ENCODE data around the gene HSFX3. TPM values are rescaled to one million over a fixed set of nuclear protein-coding genes. Genes with fewer than 3 reads are reported as not detected.

The HSFX3 gene
- total and polyA plus RNA-seq, 12 donors = 0.12 to 0.31 (median 0.21) TPM; not detected in 9

DNA sequence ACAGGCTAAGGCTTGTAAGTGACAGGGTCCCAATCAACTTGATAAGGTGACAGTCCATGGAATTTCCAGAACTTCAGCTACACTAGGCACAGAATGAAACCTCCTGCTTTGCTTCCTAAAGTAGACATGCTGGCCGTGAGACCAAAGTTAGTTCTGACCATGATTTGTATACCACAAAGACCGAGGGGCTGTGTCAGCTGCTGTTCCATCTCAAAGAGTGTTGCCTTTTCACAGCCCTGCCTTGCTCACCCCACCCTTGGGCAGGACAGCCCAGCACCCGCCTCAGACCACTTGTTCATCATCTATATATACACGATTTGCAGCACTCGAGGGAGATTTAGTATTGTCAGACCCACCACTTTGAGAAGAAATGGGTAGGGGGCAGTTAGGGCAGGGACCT, 50.0 kb downstream of the HSFX3 start:
- 77 to 79% methylated on average over 5 of the region's 5 CpGs for WGBS, 2 donors
- H3K36me3 ChIP-seq = peaks cover 0 to 81% (median 24%) of the 10 kb centered on the region in 9 donors
- intact Hi-C loops (cut with DNase I) = no loop called here

GRCh38 chrX:149498767-149499166, 51.0 kb downstream of the HSFX3 start:
- Histone ChIP-seq H3K36me3 (peaks cover 0 to 91% (median 24%) of the 10 kb centered on the region in 9 donors), H3K27ac (no peak overlapping the region), H3K4me3 (no peak overlapping the region), H3K9me3 (no peaks in the 10 kb centered on the region), H3K4me1 (peaks cover 0 to 20% (median 5%) of the 10 kb centered on the region in 9 donors), H3K27me3 (no peaks in the 10 kb centered on the region)
- ATAC-seq = no peak
- no peak for TF ChIP-seq CTCF (IDR thresholded peaks at IDR 0.05)
- no peak for DNase-seq
- 94 to 95% methylated on average over 4 of the region's 4 CpGs for WGBS, 2 donors
- intact Hi-C loops (cut with DNase I) = no loop called here

More for the DNA sequence above, 50.0 kb downstream of the HSFX3 start:
- TF ChIP-seq CTCF (IDR thresholded peaks at IDR 0.05) = no peak
- Histone ChIP-seq H3K9me3 (no peaks in the 10 kb centered on the region), H3K27ac (no peak overlapping the region), H3K4me1 (peaks cover 0 to 25% (median 5%) of the 10 kb centered on the region in 9 donors), H3K4me3 (no peak overlapping the region), H3K27me3 (no peaks in the 10 kb centered on the region)
- no peak for ATAC-seq
- no peak for DNase-seq

Other genes starting within 250 kb of the HSFX3 start
- 10 to 100 TPM; 65.3 to 89.5 (median 73.5) TPM for gene IDS, start 44.6 kb downstream of the HSFX3 start, total RNA-seq
- 10 to 100 TPM; 24.0 to 30.5 TPM for gene IDS, start 44.6 kb downstream of the HSFX3 start, polyA plus RNA-seq
- gene EOLA1, start 8.9 kb downstream of the HSFX3 start, total RNA-seq = 10 to 100 TPM; 20.6 to 35.8 (median 26.1) TPM
- gene EOLA1, start 8.9 kb downstream of the HSFX3 start, polyA plus RNA-seq = 10 to 100 TPM; 21.0 to 37.7 TPM
- not detected for gene MAGEA9B, start 37.5 kb upstream of the HSFX3 start, total RNA-seq
- not detected for gene MAGEA9B, start 37.5 kb upstream of the HSFX3 start, polyA plus RNA-seq
- 1 to 10 TPM in 3 of 10 donors, under 1 TPM in 3, not detected in 4; 0.22 to 2.2 (median 0.78) TPM for gene HSFX2, start 45.4 kb upstream of the HSFX3 start, total RNA-seq
- gene HSFX2, start 45.4 kb upstream of the HSFX3 start, polyA plus RNA-seq = 1 to 10 TPM in 1 of 2 donors, under 1 TPM in 1; 0.70 to 2.3 TPM
- 10 to 100 TPM; 27.1 to 42.8 (median 34.5) TPM for gene TMEM185A, start 81.9 kb upstream of the HSFX3 start, total RNA-seq
- 10 to 100 TPM; 12.7 to 15.0 TPM for gene TMEM185A, start 81.9 kb upstream of the HSFX3 start, polyA plus RNA-seq
- not detected for gene MAGEA11, start 162.1 kb upstream of the HSFX3 start, total RNA-seq
- not detected for gene MAGEA11, start 162.1 kb upstream of the HSFX3 start, polyA plus RNA-seq
- 1 to 10 TPM in 9 of 10 donors, under 1 TPM in 1; 0.51 to 3.3 (median 2.6) TPM for gene HSFX1, start 224.1 kb upstream of the HSFX3 start, total RNA-seq
- gene HSFX1, start 224.1 kb upstream of the HSFX3 start, polyA plus RNA-seq = under 1 TPM; 0.58 to 0.66 TPM
- gene MAGEA9, start 232.0 kb upstream of the HSFX3 start, total RNA-seq = not detected
- gene MAGEA9, start 232.0 kb upstream of the HSFX3 start, polyA plus RNA-seq = not detected

All from heart right ventricle (tissue), 16 donors.